A204.1 (cell line): ENCODE measurements around the gene TNIP1.

Experiments
- FAIRE-seq: peaks from 2 replicates; lab custom pipeline; 2012; peaks lifted over from hg19 to GRCh38; lab: Jason Lieb, UNC

TNIP1 gene

GRCh38 chr5:151106043-151106442 lies 25.2 kb upstream of the TNIP1 start:
- no peak for FAIRE-seq

- FAIRE-seq, result no peak
Measured at GRCh38 chr5:151105561-151105960, 24.7 kb upstream of the TNIP1 start.

- no peak for FAIRE-seq
Measured at GRCh38 chr5:151104795-151105194, 24.0 kb upstream of the TNIP1 start.

GRCh38 chr5:151101746-151102145 lies 20.9 kb upstream of the TNIP1 start:
- no peak for FAIRE-seq

- FAIRE-seq, result no peak
Measured at GRCh38 chr5:151101151-151101550, 20.3 kb upstream of the TNIP1 start.

GRCh38 chr5:151100681-151101080 lies 19.8 kb upstream of the TNIP1 start:
- no peak for FAIRE-seq

GRCh38 chr5:151098768-151099121 lies 17.9 kb upstream of the TNIP1 start:
- no peak for FAIRE-seq

- no peak for FAIRE-seq
Measured at GRCh38 chr5:151097820-151098767, 17.3 kb upstream of the TNIP1 start.

GRCh38 chr5:151097061-151097460 lies 16.2 kb upstream of the TNIP1 start:
- FAIRE-seq, result no peak

GRCh38 chr5:151096001-151096373 lies 15.2 kb upstream of the TNIP1 start:
- FAIRE-seq, result no peak

- no peak for FAIRE-seq
Measured at GRCh38 chr5:151095341-151096000, 14.6 kb upstream of the TNIP1 start.

- no peak for FAIRE-seq
Measured at GRCh38 chr5:151094852-151095245, 14.0 kb upstream of the TNIP1 start.

- no peak for FAIRE-seq
Measured at GRCh38 chr5:151094030-151094851, 13.4 kb upstream of the TNIP1 start.

- no peak for FAIRE-seq
Measured at GRCh38 chr5:151093476-151093889, 12.6 kb upstream of the TNIP1 start.

GRCh38 chr5:151092762-151093161 lies 11.9 kb upstream of the TNIP1 start:
- no peak for FAIRE-seq

- no peak for FAIRE-seq
Measured at GRCh38 chr5:151089726-151090125, 8.9 kb upstream of the TNIP1 start.

- FAIRE-seq, result no peak
Measured at GRCh38 chr5:151088986-151089385, 8.2 kb upstream of the TNIP1 start.

GRCh38 chr5:151087486-151087885 lies 6.7 kb upstream of the TNIP1 start:
- no peak for FAIRE-seq

GRCh38 chr5:151086905-151087360 lies 6.1 kb upstream of the TNIP1 start:
- FAIRE-seq, result no peak

GRCh38 chr5:151086192-151086869 lies 5.5 kb upstream of the TNIP1 start:
- FAIRE-seq, result no peak

- FAIRE-seq, result no peak
Measured at GRCh38 chr5:151085517-151086041, 4.7 kb upstream of the TNIP1 start.

GRCh38 chr5:151084363-151084762 lies 3.5 kb upstream of the TNIP1 start:
- FAIRE-seq, result no peak
